Fibroblast of peridontal ligament (primary cell): Measurements from ENCODE around the gene PTCH1.
A peak's percentile ranks its signal among the peaks of the same experiment; 100 is the strongest.

ENCODE experiments used
- DNase-seq: peaks from one replicate; pipeline ENCODE4 v3.0.0-alpha.2; 2010; ENCODE audit errors: extremely low read depth

Gene PTCH1

GRCh38 chr9:95441081-95441480, 75.7 kb downstream of the PTCH1 start:
- no peak for DNase-seq

- no peak for DNase-seq
Measured at GRCh38 chr9:95440447-95440846, 76.3 kb downstream of the PTCH1 start.

GRCh38 chr9:95438561-95439357, 78.0 kb downstream of the PTCH1 start:
- no peak for DNase-seq

DNA sequence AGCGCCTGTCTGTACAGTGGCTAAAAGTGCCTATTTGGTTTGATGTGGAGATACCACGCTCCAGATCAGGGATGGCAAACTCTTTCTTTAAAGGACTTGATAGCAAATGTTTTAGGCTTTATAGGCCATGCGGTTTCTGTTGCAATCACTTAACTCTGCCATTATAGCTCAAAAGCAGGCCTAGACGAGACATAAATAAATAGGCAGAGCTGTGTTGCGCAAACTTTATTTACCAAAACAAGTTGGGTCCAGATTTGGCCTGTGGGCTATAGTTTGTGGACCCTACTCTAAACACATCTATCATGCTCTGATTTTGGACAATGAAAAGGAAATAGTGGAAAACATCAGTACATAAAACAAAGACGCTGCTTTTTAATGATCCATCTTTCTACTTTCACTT, 79.2 kb downstream of the PTCH1 start:
- peak; percentile 27 for DNase-seq

- DNase-seq: no peak
Measured at GRCh38 chr9:95436416-95436815, 80.4 kb downstream of the PTCH1 start.

- no peak for DNase-seq
Measured at GRCh38 chr9:95435074-95435728, 81.6 kb downstream of the PTCH1 start.

DNA sequence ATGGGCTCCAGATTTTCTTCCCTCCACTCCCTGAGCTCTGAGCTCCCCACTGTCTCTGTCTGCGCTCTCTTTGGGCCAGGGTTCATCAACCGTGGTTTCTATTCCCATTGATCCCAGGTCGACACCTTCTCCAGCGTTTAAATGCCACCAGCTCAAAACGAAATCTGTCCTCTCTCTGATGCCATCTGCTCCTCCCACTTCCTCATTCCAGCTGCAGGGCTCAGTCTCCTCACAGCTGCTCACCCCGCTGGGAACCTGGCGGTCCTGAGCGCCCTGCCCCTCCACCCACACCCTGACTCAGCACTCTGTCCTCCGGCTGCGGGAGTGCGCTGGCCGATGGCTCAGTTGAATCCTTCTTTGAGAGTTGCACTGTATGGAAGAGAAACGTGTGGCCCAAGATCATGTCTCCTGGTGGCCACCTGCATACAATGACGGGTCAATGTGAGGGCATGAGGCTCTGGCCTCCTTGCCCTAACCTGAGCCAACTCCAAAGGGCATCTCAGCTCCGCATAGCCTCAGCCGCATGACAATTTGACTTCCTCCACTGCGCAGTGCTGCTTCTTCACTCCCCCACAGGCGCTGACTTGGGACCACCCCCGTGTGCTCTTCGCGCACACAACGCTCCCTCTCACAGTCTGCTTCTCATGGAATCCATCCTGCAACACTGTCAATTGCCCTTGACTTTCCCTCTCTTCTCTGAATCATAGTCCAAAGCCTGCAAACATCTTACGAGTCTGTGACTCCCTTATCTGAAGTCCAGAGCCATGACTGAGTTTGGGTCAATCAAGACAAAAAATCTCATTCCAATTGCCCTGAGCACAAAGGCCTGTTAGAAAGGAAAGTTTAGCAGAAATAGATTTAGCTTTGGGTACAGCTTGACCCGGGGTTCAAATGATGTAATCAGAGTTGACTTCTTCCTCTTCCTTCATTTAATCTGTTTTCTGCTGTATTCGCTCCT, 82.4 kb downstream of the PTCH1 start:
- no peak for DNase-seq

DNA sequence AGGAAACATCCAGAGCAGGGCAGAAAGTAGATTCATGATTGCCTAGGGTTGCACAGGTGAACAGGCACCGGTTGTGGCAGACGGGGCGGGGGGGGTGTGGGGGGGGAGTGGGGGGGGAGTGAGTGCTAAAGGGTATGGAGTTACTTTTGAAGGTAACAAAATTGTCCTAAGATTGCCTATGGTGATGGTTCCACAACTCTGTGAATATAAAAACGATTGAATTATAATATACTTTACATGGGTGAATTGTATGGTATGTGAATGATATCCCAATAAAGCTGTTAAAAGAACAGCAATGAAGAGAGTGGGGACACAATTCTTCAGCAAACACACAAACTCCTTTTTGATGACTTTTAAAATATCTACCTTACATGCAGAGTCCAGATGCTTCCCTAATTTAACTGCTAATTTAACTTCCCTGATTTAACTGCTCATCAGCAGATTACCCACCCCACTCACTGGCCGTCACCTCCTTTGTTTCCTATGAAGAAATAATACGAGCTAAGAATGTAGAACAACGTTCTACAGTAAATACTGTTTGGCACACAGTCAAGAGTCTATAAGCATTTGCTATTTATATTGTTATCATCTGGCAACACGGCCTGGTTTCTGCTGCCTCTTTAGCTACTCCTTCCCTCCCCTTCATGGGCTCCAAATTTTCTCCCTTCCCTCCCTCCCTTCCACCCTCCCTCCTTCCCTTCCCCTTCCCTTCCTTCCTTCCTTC, 83.5 kb downstream of the PTCH1 start:
- DNase-seq: no peak

GRCh38 chr9:95431286-95431685, 85.5 kb downstream of the PTCH1 start:
- no peak for DNase-seq

- DNase-seq: no peak
Measured at GRCh38 chr9:95429948-95430620, 86.7 kb downstream of the PTCH1 start.

GRCh38 chr9:95429096-95429495, 87.7 kb downstream of the PTCH1 start:
- DNase-seq: no peak

GRCh38 chr9:95425910-95426551, 90.7 kb downstream of the PTCH1 start:
- no peak for DNase-seq

GRCh38 chr9:95422650-95423049, 94.1 kb downstream of the PTCH1 start:
- DNase-seq: no peak

DNA sequence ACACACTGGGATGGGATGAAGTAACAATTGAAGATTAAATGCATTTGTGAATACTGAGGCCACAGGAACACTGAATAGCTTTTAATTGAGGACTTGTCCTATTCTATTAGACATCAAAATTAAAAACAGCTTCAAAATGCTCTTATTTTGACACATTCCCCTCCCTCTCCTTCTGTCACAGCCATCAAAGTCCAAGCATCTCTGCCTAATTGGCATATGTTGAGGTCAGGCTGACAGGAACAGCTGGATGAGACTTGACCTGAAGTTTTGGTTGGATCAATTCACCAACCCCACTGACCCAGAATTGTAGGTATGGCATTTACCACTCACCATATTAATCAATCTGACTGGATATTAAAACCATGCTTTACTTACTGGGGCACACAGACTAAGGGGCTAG, 96.3 kb downstream of the PTCH1 start:
- DNase-seq: no peak

- no peak for DNase-seq
Measured at GRCh38 chr9:95419444-95419843, 97.3 kb downstream of the PTCH1 start.

DNA sequence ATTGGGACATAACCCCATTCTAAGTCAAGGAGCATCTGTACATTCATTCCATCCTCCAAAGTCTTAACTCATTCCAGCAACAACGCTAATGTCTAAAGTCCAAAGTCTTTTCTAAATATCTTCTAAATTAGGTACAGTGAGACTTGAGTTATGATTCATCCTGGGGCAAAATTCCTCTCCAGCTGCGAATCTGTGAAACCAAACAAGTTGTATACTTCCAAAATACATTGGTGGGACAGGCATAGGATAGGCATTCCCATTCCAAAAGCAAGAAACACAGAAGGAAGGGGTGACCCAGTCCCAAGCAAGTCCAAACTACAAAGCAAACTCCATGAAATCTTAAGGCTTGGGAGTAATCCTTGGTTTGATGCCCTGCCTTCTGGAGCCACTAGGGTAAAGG, 101.6 kb downstream of the PTCH1 start:
- peak; percentile 46 for DNase-seq

GRCh38 chr9:95413793-95414192, 103.0 kb downstream of the PTCH1 start:
- no peak for DNase-seq

GRCh38 chr9:95411054-95411892, 105.5 kb downstream of the PTCH1 start:
- no peak for DNase-seq

- peak; percentile 90 for DNase-seq
Measured at GRCh38 chr9:95409650-95410426, 106.9 kb downstream of the PTCH1 start.
